ENCODE measurements around the gene SCFD2.

The SCFD2 gene

DNA sequence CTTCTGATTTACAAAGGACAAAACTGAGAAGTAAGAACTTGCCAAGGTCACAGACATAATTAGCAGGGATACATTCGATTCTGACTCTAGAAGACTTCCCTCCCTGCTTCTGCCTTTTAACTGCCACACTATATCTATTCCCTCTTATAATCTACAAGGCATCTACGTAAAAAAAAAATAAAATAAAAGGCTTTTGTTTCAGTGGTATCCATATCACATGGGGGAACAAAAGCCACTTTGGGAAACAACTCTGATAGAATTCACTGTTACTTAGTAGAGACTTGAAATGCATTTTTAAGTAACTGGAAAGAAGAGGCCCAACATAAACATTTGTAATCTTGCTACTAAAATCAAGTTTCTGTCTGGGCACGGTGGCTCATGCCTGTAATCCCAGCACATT is 247.2 kb downstream of the SCFD2 start:
- TF ChIP-seq ZNF274 (IDR thresholded peaks at IDR 0.05; ENCODE audit: low read depth, low read length) = no peak
- H3K27me3 ChIP-seq (ENCODE audit: insufficient read depth, insufficient read length) = no peaks in the 10 kb centered on the region
- H3K9ac ChIP-seq (ENCODE audit: insufficient read length, low read depth) = no peak overlapping the region
- H3K4me3 ChIP-seq (ENCODE audit: insufficient read length, low read depth) = no peak overlapping the region
- DNase-seq (ENCODE audit: low read depth, low spot score) = no peak
- no peaks in the 10 kb centered on the region for H3K4me1 ChIP-seq (ENCODE audit: insufficient read depth, insufficient read length)
- H3K36me3 ChIP-seq (ENCODE audit: insufficient read depth, insufficient read length, low read length) = no peaks in the 10 kb centered on the region
- H3K9me3 ChIP-seq (ENCODE audit: insufficient read depth, low read length) = no peaks in the 10 kb centered on the region

DNA sequence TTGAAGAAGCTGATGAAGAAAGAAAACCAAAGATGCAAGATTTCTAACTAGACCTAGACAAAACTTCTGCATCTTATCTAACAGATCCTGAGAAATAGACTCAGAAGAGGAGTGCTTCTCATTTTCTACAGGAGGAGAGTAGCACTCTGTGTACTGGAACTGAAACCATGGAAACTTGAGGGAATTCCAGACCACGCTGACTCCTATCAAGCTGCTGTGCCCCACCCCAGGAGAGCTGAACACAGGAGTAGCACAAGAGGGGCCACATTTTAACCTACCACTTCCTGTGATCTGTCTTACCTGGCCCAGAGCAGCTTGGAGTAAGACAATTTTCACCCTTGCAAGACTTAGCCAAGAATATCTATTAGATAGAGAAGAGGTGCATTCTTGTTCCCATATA is 248.9 kb downstream of the SCFD2 start:
- Histone ChIP-seq H3K4me3 (ENCODE audit: insufficient read length, low read depth) (no peak overlapping the region), H3K36me3 (ENCODE audit: insufficient read depth, insufficient read length, low read length) (no peaks in the 10 kb centered on the region), H3K4me1 (ENCODE audit: insufficient read depth, insufficient read length) (no peaks in the 10 kb centered on the region), H3K9me3 (ENCODE audit: insufficient read depth, low read length) (no peaks in the 10 kb centered on the region), H3K27me3 (ENCODE audit: insufficient read depth, insufficient read length) (no peaks in the 10 kb centered on the region), H3K9ac (ENCODE audit: insufficient read length, low read depth) (no peak overlapping the region)
- TF ChIP-seq SUZ12 (IDR thresholded peaks at IDR 0.05; ENCODE audit: extremely low read depth, insufficient read depth, insufficient read length) (no peak), YY1 (IDR thresholded peaks at IDR 0.05; ENCODE audit: insufficient read depth, insufficient read length) (no peak), ZNF274 (IDR thresholded peaks at IDR 0.05; ENCODE audit: low read depth, low read length) (no peak)
- no peak for DNase-seq (ENCODE audit: low read depth, low spot score)

DNA sequence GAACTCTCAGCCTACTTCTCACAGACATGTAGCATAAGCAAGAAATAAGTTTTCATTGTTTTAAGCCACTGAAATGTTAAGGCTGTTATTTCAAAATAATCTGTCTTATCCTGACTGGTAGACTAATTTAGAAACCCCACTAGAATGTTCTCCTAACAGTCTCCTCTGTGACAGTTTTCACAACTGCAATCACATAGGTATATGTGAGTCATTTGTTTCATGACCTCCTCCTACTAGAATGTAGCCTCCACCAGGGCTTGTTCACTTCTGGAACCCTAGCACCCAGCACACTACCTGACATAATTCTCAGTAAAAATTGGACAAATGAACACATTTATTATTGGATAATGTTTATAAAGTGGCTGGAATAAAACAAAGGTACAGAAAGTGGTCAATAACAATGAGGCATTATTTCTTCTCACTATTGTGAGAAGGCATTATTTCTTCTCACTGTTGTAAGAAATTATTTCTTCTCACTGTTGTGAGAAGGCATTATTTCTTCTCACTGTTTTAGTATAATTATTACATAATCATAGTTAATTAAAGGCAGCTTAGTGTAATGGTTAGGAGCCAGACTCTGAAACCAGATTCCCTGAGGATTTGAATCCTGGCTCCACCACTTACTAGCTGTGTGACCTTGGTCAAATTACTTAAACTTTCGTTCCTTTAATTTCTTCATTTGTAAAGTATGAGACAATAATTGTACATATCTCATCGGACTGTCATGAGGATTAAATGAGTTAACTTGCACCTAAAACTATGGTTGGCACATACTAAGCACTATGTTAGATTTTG is 252.2 kb downstream of the SCFD2 start:
- no peaks in the 10 kb centered on the region for H3K36me3 ChIP-seq (ENCODE audit: insufficient read depth, insufficient read length, low read length)
- H3K4me1 ChIP-seq (ENCODE audit: insufficient read depth, insufficient read length) = no peaks in the 10 kb centered on the region
- no peak for DNase-seq (ENCODE audit: low read depth, low spot score)
- H3K4me3 ChIP-seq (ENCODE audit: insufficient read length, low read depth) = no peak overlapping the region
- no peaks in the 10 kb centered on the region for H3K27me3 ChIP-seq (ENCODE audit: insufficient read depth, insufficient read length)
- TF ChIP-seq ZNF274 (IDR thresholded peaks at IDR 0.05; ENCODE audit: low read depth, low read length) (no peak), SUZ12 (IDR thresholded peaks at IDR 0.05; ENCODE audit: extremely low read depth, insufficient read depth, insufficient read length) (no peak), YY1 (IDR thresholded peaks at IDR 0.05; ENCODE audit: insufficient read depth, insufficient read length) (no peak)
- H3K9me3 ChIP-seq (ENCODE audit: insufficient read depth, low read length) = no peaks in the 10 kb centered on the region
- H3K9ac ChIP-seq (ENCODE audit: insufficient read length, low read depth) = no peak overlapping the region

DNA sequence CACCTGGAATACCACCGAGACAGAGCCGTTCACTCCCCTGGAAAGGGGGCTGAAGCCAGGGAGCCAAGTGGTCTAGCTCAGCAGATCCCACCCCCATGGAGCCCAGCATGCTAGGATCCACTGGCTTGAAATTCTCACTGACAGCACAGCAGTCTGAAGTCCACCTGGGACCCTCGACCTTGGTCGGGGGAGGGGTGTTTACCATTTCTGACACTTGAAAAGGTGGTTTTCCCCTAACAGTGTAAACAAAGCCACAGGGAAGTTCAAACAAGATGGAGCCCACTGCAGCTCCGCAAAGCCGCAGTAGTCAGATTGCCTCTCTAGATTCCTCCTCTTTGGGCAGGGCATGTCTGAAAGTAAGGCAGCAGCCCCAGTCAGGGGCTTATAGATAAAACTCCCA is 260.5 kb downstream of the SCFD2 start:
- TF ChIP-seq SUZ12 (IDR thresholded peaks at IDR 0.05; ENCODE audit: extremely low read depth, insufficient read depth, insufficient read length) (no peak), ZNF274 (IDR thresholded peaks at IDR 0.05; ENCODE audit: low read depth, low read length) (no peak), YY1 (IDR thresholded peaks at IDR 0.05; ENCODE audit: insufficient read depth, insufficient read length) (no peak)
- Histone ChIP-seq H3K9me3 (ENCODE audit: insufficient read depth, low read length) (no peaks in the 10 kb centered on the region), H3K27me3 (ENCODE audit: insufficient read depth, insufficient read length) (no peaks in the 10 kb centered on the region), H3K9ac (ENCODE audit: insufficient read length, low read depth) (no peak overlapping the region), H3K4me3 (ENCODE audit: insufficient read length, low read depth) (no peak overlapping the region), H3K4me1 (ENCODE audit: insufficient read depth, insufficient read length) (no peaks in the 10 kb centered on the region), H3K36me3 (ENCODE audit: insufficient read depth, insufficient read length, low read length) (no peaks in the 10 kb centered on the region)
- no peak for DNase-seq (ENCODE audit: low read depth, low spot score)

DNA sequence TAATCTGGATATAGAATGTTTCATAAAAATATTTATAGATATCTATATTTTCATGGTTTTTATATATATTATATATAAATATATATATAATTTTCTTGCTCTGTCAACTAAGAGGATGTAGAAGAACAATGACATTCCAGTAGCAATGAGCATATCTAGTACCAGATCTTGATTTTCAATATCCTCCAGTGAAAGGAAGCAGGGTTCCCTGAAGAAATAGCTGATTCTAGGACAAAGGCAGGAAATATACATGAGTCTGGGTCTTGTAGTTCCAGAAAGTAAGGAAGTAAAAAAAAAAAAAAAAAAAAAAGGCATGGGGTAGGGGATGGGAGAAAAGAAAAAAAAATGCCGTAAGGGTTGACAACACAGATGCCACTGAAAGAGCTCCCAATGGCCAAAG is 262.4 kb downstream of the SCFD2 start:
- Histone ChIP-seq H3K9ac (ENCODE audit: insufficient read length, low read depth) (no peak overlapping the region), H3K27me3 (ENCODE audit: insufficient read depth, insufficient read length) (no peaks in the 10 kb centered on the region), H3K4me3 (ENCODE audit: insufficient read length, low read depth) (no peak overlapping the region), H3K9me3 (ENCODE audit: insufficient read depth, low read length) (no peaks in the 10 kb centered on the region), H3K4me1 (ENCODE audit: insufficient read depth, insufficient read length) (no peaks in the 10 kb centered on the region), H3K36me3 (ENCODE audit: insufficient read depth, insufficient read length, low read length) (no peaks in the 10 kb centered on the region)
- DNase-seq (ENCODE audit: low read depth, low spot score) = no peak
- TF ChIP-seq YY1 (IDR thresholded peaks at IDR 0.05; ENCODE audit: insufficient read depth, insufficient read length) (no peak), ZNF274 (IDR thresholded peaks at IDR 0.05; ENCODE audit: low read depth, low read length) (no peak), SUZ12 (IDR thresholded peaks at IDR 0.05; ENCODE audit: extremely low read depth, insufficient read depth, insufficient read length) (no peak)

DNA sequence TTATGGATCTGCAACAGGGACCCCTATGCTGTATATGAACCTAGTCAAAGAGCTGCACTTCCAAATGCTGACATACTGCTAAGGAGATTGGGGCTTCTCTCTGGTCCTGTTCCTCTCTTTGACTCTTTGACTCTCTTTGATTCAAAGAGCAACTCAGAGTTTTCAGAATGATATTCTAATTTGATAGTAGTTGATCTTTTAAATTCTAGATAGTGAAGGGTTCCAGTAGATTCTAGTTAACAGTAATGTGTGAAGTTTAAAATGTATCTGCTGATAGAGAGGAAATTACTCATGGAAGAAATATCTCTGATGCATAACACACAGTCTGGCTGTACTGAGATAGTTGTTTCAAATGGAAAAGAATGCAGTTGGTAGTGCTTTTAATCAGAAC is 264.7 kb downstream of the SCFD2 start:
- DNase-seq (ENCODE audit: low read depth, low spot score) = no peak
- Histone ChIP-seq H3K9ac (ENCODE audit: insufficient read length, low read depth) (no peak overlapping the region), H3K36me3 (ENCODE audit: insufficient read depth, insufficient read length, low read length) (no peaks in the 10 kb centered on the region), H3K4me1 (ENCODE audit: insufficient read depth, insufficient read length) (no peaks in the 10 kb centered on the region), H3K9me3 (ENCODE audit: insufficient read depth, low read length) (no peaks in the 10 kb centered on the region), H3K27me3 (ENCODE audit: insufficient read depth, insufficient read length) (no peaks in the 10 kb centered on the region), H3K4me3 (ENCODE audit: insufficient read length, low read depth) (no peak overlapping the region)
- TF ChIP-seq SUZ12 (IDR thresholded peaks at IDR 0.05; ENCODE audit: extremely low read depth, insufficient read depth, insufficient read length) = no peak
- no peak for TF ChIP-seq ZNF274 (IDR thresholded peaks at IDR 0.05; ENCODE audit: low read depth, low read length)
- no peak for TF ChIP-seq YY1 (IDR thresholded peaks at IDR 0.05; ENCODE audit: insufficient read depth, insufficient read length)

DNA sequence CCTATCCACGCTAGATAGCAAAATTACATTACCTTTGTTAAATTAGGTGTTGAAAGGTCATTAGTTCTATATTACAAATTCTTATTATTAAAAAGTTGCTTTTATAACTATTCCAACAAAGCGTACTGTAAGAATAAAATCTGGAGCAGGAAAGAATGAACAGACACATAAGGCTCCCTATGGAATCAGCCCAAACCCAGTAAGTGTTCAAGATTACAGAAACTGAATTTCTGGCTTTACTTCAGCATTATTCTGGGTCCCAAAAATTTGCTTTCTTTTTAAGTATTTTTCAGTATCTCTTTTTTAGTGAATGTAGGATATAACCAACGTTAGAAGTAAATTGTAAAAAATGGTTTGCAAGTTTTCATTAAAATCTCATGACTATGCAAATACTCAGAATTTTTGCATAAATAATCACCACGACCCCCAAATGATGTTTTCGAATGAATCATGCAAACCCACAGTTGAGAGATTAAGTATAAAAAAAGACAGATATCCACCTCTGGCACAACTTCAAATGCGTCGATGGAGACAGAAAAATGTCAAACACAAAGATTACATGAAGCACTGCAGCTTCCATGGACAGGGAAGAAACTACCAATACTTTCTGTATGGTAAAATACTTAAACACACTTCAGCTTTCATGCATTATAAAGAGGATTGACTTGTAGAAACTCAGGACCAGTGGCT is 265.2 kb downstream of the SCFD2 start:
- H3K9ac ChIP-seq (ENCODE audit: insufficient read length, low read depth) = no peak overlapping the region
- TF ChIP-seq YY1 (IDR thresholded peaks at IDR 0.05; ENCODE audit: insufficient read depth, insufficient read length) (no peak), SUZ12 (IDR thresholded peaks at IDR 0.05; ENCODE audit: extremely low read depth, insufficient read depth, insufficient read length) (no peak), ZNF274 (IDR thresholded peaks at IDR 0.05; ENCODE audit: low read depth, low read length) (no peak)
- DNase-seq (ENCODE audit: low read depth, low spot score) = no peak

More for the DNA sequence above, 265.2 kb downstream of the SCFD2 start:
- Histone ChIP-seq H3K36me3 (ENCODE audit: insufficient read depth, insufficient read length, low read length) (no peaks in the 10 kb centered on the region), H3K9me3 (ENCODE audit: insufficient read depth, low read length) (no peaks in the 10 kb centered on the region), H3K4me3 (ENCODE audit: insufficient read length, low read depth) (no peak overlapping the region), H3K4me1 (ENCODE audit: insufficient read depth, insufficient read length) (no peaks in the 10 kb centered on the region), H3K27me3 (ENCODE audit: insufficient read depth, insufficient read length) (no peaks in the 10 kb centered on the region)
